K562 (cell line): Measurements from ENCODE around the gene C19orf18. TPM values are rescaled to one million over a fixed set of nuclear protein-coding genes. Genes with fewer than 3 reads are reported as not detected.
"Not testable (repeated sequence)": the region's sequence is repeated elsewhere in the genome, so short reads cannot be mapped to it uniquely, and the experiment has no call there.

Source experiments
- ASH1L ChIP-seq: fragments of 450-650 bp; IDR thresholded peaks from 2 replicates; pipeline ENCODE4 v1.6.1; 2018; ENCODE audit warnings: borderline replicate concordance, mild to moderate bottlenecking, low read depth; ENCODE audit not compliant: partially characterized antibody
- ATF1 ChIP-seq, 2 experiments: fragments of 450-650 bp in 1 of 2; IDR thresholded peaks; 2 replicates each; pipeline ENCODE4 v1.6.1; 2016; ENCODE audit warnings: missing compliant biosample characterization in 1 of 2, missing genetic modification characterization in 1 of 2
- BHLHE40 ChIP-seq: IDR thresholded peaks from 2 replicates; pipeline ENCODE4 v1.6.1; 2011; ENCODE audit warnings: low read length, improper control_type of control experiment
- CBX1 ChIP-seq: sonication (generic); IDR thresholded peaks from 2 replicates; pipeline ENCODE4 v1.6.1; 2016; ENCODE audit warnings: antibody characterized with exemption, low read depth, mild to moderate bottlenecking
- CREB1 ChIP-seq, 2 experiments: sonication (generic) in 1 of 2; formaldehyde crosslinking in 1 of 2; IDR thresholded peaks; 2 replicates each; pipeline versions ENCODE4 v1.6.1 to v1.8.0; 2012 to 2022; ENCODE audit warnings: inconsistent platforms in 1 of 2, mild to moderate bottlenecking in 1 of 2, missing genetic modification reagents in 1 of 2, moderate library complexity in 1 of 2
- DIDO1 ChIP-seq: fragments of 450-650 bp; IDR thresholded peaks from 2 replicates; pipeline ENCODE4 v1.6.1; 2016; ENCODE audit warnings: low read depth, missing biosample characterization, missing genetic modification characterization
- GABPA ChIP-seq: fragments of 200-800 bp; sonication (Bioruptor generic); conservative IDR thresholded peaks from 2 replicates; pipeline ENCODE4 v1.6.1; 2016; ENCODE audit warnings: low read depth, missing genetic modification characterization, missing compliant biosample characterization
- GABPB1 ChIP-seq: sonication (generic); formaldehyde crosslinking; IDR thresholded peaks from 2 replicates; pipeline ENCODE4 v1.8.0; 2022; ENCODE audit warnings: mild to moderate bottlenecking, missing genetic modification reagents
- HDAC2 ChIP-seq: fragments of 450-650 bp; IDR thresholded peaks from 2 replicates; pipeline ENCODE4 v1.6.1; 2016; ENCODE audit warnings: mild to moderate bottlenecking
- MBD2 ChIP-seq: sonication (generic); IDR thresholded peaks from 2 replicates; pipeline ENCODE4 v1.6.1; 2016; ENCODE audit warnings: low read depth, borderline replicate concordance
- NFYB ChIP-seq: IDR thresholded peaks from 2 replicates; pipeline ENCODE4 v1.6.1; 2011; ENCODE audit warnings: mild to moderate bottlenecking, moderate library complexity; ENCODE audit not compliant: insufficient read length; ENCODE audit errors: extremely low read depth
- RB1 ChIP-seq: fragments of 450-650 bp; IDR thresholded peaks from 2 replicates; pipeline ENCODE4 v1.6.1; 2017; ENCODE audit warnings: low read depth, mild to moderate bottlenecking
- RBBP5 ChIP-seq: fragments of 200-600 bp; sonication (generic); IDR thresholded peaks from 2 replicates; pipeline ENCODE4 v1.6.1; 2012; ENCODE audit warnings: borderline replicate concordance, mild to moderate bottlenecking, low read length, control low read depth, inconsistent platforms; ENCODE audit not compliant: insufficient read depth, poor library complexity, severe bottlenecking
- SIX5 ChIP-seq, 2 experiments: IDR thresholded peaks; 2 replicates each; pipeline ENCODE4 v1.6.1; 2011; ENCODE audit warnings: low read length in 2 of 2, borderline replicate concordance in 1 of 2, low read depth in 1 of 2, mild to moderate bottlenecking in 1 of 2, moderate library complexity in 1 of 2; ENCODE audit not compliant: insufficient read depth in 1 of 2
- TOE1 ChIP-seq, 2 experiments: fragments of 450-650 bp in 1 of 2; sonication (generic) in 1 of 2; formaldehyde crosslinking in 1 of 2; IDR thresholded peaks; 2 replicates each; pipeline versions ENCODE4 v1.7.1 to v1.8.0; 2016 to 2022; ENCODE audit warnings: borderline replicate concordance in 2 of 2, mild to moderate bottlenecking in 2 of 2, antibody characterized with exemption in 1 of 2, inconsistent platforms in 1 of 2, low read depth in 1 of 2, missing genetic modification reagents in 1 of 2, moderate library complexity in 1 of 2
- polyA plus RNA-seq, 8 experiments: library from polyadenylated mRNA; depleted of rRNA in 4 of 8; stranded (reverse) in 5 of 8; unstranded in 3 of 8; fragments of >200 nt; fragmentation: Nextera tagmentation in 2 of 8; fragmentation: Illumina TruSeq in 1 of 8; extraction: Ambion mirVana in 2 of 8; extraction: Trizol in 1 of 8; gene quantifications; 2 replicates each; pipeline versions ENCODE4 v1.2.1 to v1.2.3, GENCODE V29; 2011 to 2014; ENCODE audit warnings: inconsistent platforms in 1 of 8, missing spikeins in 1 of 8
- total RNA-seq, 7 experiments: library from RNA; depleted of rRNA in 6 of 7; stranded (reverse); fragments of >200 nt in 6 of 7; fragmentation: Illumina TruSeq in 2 of 7; extraction: Trizol in 2 of 7; gene quantifications; 2 replicates each; pipeline versions ENCODE4 v1.2.1 to v1.2.3, GENCODE V29; 2011 to 2021; ENCODE audit warnings: low replicate concordance in 1 of 7
- TF ChIP-seq, protein P1 (sequence below): fragments of 450-650 bp; IDR thresholded peaks from 2 replicates; pipeline ENCODE4 v1.7.1; 2018; ENCODE audit warnings: mild to moderate bottlenecking, low read depth; ENCODE audit not compliant: partially characterized antibody
- TF ChIP-seq, protein P2 (sequence below), 2 experiments: fragments of 450-650 bp; conservative IDR thresholded peaks; 2 replicates each; pipeline ENCODE4 v1.6.1; 2017; ENCODE audit warnings: mild to moderate bottlenecking in 2 of 2, moderate library complexity in 2 of 2
- TF ChIP-seq, protein P3 (sequence below): fragments of 450-650 bp; formaldehyde crosslinking; IDR thresholded peaks from 2 replicates; pipeline ENCODE4 v1.4.0; 2020; ENCODE audit warnings: mild to moderate bottlenecking, mixed read lengths

C19orf18 gene
- total and polyA plus RNA-seq, 9 of the 15 experiments (the other 6 are each of a cell fraction or from before 2014, with no cell fraction given) = not detected

DNA sequence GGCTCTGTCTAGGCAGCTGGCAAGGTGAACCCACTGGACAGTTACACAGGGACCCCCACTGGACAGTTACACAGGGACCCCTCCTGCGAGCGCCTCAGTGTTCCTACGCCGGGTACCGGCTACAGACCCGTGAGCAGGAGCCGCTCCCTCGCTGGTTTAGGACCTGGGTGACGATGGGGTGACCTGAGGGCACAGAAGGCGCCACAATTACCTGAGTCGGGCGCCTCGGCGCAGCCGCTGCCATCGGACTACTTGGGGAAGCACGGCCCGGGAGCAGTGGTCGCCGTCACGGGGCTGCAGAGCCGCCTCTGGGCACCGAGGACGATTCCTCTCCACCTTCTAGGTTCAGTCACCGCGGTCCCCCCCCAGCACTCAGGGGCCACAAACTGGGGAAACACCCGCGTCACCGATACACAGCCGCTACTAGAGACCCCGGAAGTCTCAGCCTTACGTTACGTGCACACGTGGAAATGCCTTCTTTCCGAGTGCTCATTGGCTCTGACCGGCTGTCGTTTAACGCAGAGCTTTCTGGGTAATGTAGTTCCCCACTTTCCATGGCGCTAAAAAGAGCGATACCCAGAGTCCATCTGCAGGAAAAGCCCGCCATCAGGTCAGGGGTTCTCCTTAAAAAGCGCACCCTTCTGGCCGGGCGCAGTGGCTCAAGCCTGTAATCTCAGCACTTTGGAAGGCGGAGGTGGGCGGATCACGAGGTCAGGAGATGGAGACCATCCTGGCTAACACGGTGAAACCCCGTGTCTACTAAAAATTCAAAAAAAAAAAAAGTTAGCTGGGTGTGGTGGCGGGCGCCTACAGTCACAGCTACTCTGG is 58.0 kb downstream of the C19orf18 start, which contains the start of gene ZNF417 (continued):
- TF ChIP-seq GABPB1 (CRISPR knock-in tag) (peak; percentile 88), GABPA (peak; percentile 90), NFYB (peak; percentile 32), BHLHE40 (peak; percentile 58; the same call in 1 of the 2 replicates), TOE1 (IDR thresholded peaks at IDR 0.05; ENCODE audit: borderline replicate concordance) (peak; percentile 65; the same call in 1 of the 2 replicates), CREB1 (IDR thresholded peaks at IDR 0.05) (peak; percentile 75), CREB1 (CRISPR knock-in tag; IDR thresholded peaks at IDR 0.05) (peak; percentile 74; the same call in 1 of the 2 replicates), HDAC2 (0 out of 2 replicates have a peak, but pooled peaks have one; percentile 35), RBBP5 (peak; percentile 44), DIDO1 (tag) (0 out of 2 replicates have a peak, but pooled peaks have one; percentile 67), ASH1L (peak; percentile 73), CBX1 (peak; percentile 54; the same call in 1 of the 2 replicates), RB1 (peak; percentile 95), ATF1 (tag; IDR thresholded peaks at IDR 0.05) (peak; percentile 93), MBD2 (peak; percentile 95), SIX5 (IDR thresholded peaks at IDR 0.05; ENCODE audit: borderline replicate concordance in 1 of 2, insufficient read depth in 1 of 2, low read depth in 1 of 2, low read length in 2 of 2) (peak; percentile 70 to 73)
- TF ChIP-seq, protein P1, sequence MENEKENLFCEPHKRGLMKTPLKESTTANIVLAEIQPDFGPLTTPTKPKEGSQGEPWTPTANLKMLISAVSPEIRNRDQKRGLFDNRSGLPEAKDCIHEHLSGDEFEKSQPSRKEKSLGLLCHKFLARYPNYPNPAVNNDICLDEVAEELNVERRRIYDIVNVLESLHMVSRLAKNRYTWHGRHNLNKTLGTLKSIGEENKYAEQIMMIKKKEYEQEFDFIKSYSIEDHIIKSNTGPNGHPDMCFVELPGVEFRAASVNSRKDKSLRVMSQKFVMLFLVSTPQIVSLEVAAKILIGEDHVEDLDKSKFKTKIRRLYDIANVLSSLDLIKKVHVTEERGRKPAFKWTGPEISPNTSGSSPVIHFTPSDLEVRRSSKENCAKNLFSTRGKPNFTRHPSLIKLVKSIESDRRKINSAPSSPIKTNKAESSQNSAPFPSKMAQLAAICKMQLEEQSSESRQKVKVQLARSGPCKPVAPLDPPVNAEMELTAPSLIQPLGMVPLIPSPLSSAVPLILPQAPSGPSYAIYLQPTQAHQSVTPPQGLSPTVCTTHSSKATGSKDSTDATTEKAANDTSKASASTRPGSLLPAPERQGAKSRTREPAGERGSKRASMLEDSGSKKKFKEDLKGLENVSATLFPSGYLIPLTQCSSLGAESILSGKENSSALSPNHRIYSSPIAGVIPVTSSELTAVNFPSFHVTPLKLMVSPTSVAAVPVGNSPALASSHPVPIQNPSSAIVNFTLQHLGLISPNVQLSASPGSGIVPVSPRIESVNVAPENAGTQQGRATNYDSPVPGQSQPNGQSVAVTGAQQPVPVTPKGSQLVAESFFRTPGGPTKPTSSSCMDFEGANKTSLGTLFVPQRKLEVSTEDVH = peak; percentile 90
- not testable (repeated sequence) for TF ChIP-seq TOE1 (CRISPR knock-in tag; IDR thresholded peaks at IDR 0.05; ENCODE audit: borderline replicate concordance, low read depth); ATF1 (CRISPR knock-in tag; IDR thresholded peaks at IDR 0.05)
- TF ChIP-seq, protein P2, sequence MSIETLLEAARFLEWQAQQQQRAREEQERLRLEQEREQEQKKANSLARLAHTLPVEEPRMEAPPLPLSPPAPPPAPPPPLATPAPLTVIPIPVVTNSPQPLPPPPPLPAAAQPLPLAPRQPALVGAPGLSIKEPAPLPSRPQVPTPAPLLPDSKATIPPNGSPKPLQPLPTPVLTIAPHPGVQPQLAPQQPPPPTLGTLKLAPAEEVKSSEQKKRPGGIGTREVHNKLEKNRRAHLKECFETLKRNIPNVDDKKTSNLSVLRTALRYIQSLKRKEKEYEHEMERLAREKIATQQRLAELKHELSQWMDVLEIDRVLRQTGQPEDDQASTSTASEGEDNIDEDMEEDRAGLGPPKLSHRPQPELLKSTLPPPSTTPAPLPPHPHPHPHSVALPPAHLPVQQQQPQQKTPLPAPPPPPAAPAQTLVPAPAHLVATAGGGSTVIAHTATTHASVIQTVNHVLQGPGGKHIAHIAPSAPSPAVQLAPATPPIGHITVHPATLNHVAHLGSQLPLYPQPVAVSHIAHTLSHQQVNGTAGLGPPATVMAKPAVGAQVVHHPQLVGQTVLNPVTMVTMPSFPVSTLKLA (conservative IDR thresholded peaks at IDR 0.05) = peak; percentile 78 to 86
- TF ChIP-seq, protein P3, sequence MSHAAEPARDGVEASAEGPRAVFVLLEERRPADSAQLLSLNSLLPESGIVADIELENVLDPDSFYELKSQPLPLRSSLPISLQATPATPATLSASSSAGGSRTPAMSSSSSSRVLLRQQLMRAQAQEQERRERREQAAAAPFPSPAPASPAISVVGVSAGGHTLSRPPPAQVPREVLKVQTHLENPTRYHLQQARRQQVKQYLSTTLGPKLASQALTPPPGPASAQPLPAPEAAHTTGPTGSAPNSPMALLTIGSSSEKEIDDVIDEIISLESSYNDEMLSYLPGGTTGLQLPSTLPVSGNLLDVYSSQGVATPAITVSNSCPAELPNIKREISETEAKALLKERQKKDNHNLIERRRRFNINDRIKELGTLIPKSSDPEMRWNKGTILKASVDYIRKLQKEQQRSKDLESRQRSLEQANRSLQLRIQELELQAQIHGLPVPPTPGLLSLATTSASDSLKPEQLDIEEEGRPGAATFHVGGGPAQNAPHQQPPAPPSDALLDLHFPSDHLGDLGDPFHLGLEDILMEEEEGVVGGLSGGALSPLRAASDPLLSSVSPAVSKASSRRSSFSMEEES (CRISPR knock-in tag) = peak; percentile 30; the same call in 1 of the 2 replicates
